Raji (cell line): ENCODE data around the gene PRSS21.

ENCODE experiments used
- POLR2A ChIP-seq: IDR thresholded peaks from 2 replicates; pipeline ENCODE4 v1.6.1; 2011; ENCODE audit warnings: low read depth, low read length, control low read depth; ENCODE audit not compliant: insufficient read depth

PRSS21 gene

GRCh38 chr16:2856061-2856670 lies 39.1 kb downstream of the PRSS21 start:
- TF ChIP-seq POLR2A: no peak

- no peak for TF ChIP-seq POLR2A
Measured at GRCh38 chr16:2856686-2857450, 39.8 kb downstream of the PRSS21 start.

GRCh38 chr16:2857451-2858244 lies 40.6 kb downstream of the PRSS21 start, which contains the start of gene PRSS22:
TSS of gene PRSS22 (minus strand) at chr16:2858170. CDS start at chr16:2858104, 66 bp downstream.
- no peak for TF ChIP-seq POLR2A

- no peak for TF ChIP-seq POLR2A
Measured at GRCh38 chr16:2858245-2859025, 41.4 kb downstream of the PRSS21 start.

- TF ChIP-seq POLR2A: no peak
Measured at GRCh38 chr16:2859686-2860265, 42.7 kb downstream of the PRSS21 start.

GRCh38 chr16:2860826-2861567 lies 44.0 kb downstream of the PRSS21 start:
- TF ChIP-seq POLR2A: no peak

- no peak for TF ChIP-seq POLR2A
Measured at GRCh38 chr16:2865651-2866050, 48.6 kb downstream of the PRSS21 start.

GRCh38 chr16:2866431-2866830 lies 49.4 kb downstream of the PRSS21 start:
- TF ChIP-seq POLR2A: no peak

- no peak for TF ChIP-seq POLR2A
Measured at GRCh38 chr16:2867661-2867986, 50.6 kb downstream of the PRSS21 start.

GRCh38 chr16:2867987-2868789 lies 51.2 kb downstream of the PRSS21 start:
- peak; percentile 88 for TF ChIP-seq POLR2A
